HG03045 (cell line): ENCODE data around the gene DPH2.

Source experiments
- ATAC-seq: cut with Tn5 transposase; IDR thresholded peaks from one replicate; pipeline ENCODE4 v1.9.1; 2021; ENCODE audit warnings: mild to moderate bottlenecking, moderate library complexity; ENCODE audit not compliant: unreplicated experiment

The DPH2 gene

DNA sequence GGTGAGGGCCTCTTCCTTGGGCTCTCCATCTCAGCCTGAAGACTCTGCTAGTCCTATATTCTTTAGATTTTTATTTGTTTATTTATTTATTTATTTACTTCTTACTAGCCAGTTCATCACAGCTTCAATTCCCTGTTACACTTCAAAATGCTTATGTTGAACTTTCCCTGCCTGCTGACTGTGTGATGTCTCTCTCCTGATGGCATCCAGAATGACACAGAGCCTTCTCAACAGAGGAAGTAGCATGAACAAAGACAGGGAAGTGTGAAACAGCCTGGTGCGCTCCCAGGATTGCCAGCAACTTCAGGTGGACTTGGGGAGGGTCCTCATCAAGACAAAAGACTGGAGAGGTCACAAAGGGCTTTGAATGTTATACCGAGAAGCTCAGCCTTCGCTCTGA, 27.4 kb upstream of the DPH2 start:
- ATAC-seq: no peak

DNA sequence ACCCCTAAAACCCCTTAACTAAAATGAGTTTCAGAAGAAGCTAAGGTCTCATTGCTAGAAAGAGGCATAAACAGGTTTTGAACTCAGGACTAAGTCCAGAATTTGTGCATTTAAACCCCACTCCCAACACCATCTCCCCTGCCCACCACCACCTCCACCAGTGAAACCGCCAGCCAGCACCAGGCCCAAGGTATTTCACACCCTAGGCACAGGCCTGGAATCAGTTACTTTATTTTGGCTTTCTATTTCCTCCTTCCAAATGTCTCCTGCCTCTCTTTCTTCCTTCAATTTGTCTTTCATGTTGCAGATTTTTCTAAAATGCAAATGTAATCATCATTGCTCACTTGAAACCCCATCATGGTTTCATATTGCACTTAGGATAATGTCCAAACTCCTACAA, 24.9 kb upstream of the DPH2 start:
- no peak for ATAC-seq

DNA sequence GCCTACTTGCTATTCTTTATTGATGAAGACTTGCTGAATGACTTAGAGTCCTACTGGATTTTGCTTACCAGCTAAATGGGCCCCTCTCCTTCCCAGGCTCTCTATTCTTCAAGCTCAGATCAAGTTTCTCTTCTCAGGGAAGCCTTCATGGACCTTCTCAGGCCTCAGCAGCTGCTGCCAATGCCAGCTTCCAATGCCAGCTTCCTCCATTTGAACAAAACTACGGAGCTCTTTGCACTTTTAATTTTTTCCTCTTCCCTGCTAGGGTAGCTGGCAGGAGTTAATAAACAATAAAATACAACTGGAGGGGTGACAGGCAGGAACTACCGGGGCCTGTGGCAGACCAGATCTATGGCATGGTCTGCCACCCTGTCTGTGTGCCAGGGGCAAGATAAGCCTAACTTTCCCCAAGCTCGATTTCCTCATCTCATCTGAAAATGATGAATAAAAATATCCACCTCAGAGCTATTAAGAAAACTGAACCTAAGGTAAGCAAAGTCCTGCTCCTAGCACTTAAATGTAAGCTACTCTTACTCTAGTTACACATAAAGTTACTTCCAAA, 24.1 kb upstream of the DPH2 start:
- no peak for ATAC-seq

- ATAC-seq: peak; percentile 91
Measured at GRCh38 chr1:43946236-43947060, 23.4 kb upstream of the DPH2 start, which contains the start of gene IPO13. TSS of gene IPO13 (plus strand) at chr1:43946950. CDS start at chr1:43947601, 651 bp downstream.

DNA sequence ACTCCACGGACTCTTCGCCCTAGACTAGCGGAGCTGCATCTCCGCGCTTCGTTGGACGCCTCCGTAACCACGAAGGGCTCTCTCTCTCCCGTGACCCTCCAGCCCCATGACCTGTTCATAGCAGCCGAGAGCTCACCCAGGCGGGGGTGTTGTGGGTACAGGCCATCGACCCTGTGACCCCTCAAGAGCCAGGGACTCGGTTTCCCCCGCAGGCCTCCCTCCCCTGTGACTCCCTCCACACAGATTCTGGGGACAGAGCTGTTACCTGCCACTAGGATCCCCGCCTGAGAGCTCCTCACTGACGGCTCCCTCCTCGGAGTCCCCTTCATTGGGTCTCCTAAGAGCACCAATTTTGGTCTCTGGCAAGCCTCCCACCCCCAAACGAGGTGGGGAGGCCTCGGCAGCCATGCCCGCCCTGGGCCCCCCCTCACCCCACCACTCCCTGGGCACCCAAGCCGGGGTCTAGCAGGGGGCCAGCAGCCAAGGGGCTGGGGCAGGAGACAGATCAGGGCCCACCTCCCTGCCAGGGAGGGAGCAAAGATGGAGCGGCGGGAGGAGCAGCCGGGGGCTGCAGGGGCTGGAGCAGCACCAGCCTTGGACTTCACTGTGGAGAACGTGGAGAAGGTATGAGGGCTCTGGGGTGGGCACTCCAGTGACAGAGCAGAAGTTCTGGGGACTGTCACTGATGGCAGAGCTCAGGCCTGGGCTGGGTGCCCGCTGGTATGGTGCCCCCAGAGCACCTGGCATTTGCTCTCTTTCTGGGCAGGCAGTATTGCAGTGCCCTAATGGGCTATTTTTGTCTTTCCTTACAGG, 22.5 kb upstream of the DPH2 start:
- ATAC-seq: peak; percentile 17

GRCh38 chr1:43947874-43948437, 21.9 kb upstream of the DPH2 start:
- ATAC-seq: no peak

GRCh38 chr1:43949678-43950077, 20.1 kb upstream of the DPH2 start:
- ATAC-seq: no peak

- ATAC-seq: no peak
Measured at GRCh38 chr1:43951021-43951985, 18.5 kb upstream of the DPH2 start.

GRCh38 chr1:43952731-43953346, 17.0 kb upstream of the DPH2 start:
- no peak for ATAC-seq

DNA sequence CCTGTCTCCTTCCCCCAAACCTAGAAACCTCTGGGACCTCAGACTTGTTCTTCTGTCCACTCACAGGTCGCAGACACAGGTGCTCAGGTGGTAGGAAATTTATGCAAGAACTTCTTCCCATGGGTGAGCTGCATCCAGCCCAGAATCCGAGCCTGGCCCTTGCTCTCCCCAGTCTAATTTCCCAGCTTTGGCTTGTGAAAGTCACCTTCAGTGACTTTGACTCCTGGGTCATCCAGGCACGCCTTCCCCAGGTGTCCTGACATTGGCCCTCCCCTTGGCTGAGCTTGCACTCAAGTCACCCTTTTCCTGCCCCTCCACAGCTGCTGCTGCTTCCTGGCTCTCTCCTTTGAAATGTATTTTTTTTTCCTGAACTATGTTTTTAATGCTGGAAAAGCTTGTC, 16.4 kb upstream of the DPH2 start:
- no peak for ATAC-seq

GRCh38 chr1:43954036-43954435, 15.8 kb upstream of the DPH2 start:
- no peak for ATAC-seq

DNA sequence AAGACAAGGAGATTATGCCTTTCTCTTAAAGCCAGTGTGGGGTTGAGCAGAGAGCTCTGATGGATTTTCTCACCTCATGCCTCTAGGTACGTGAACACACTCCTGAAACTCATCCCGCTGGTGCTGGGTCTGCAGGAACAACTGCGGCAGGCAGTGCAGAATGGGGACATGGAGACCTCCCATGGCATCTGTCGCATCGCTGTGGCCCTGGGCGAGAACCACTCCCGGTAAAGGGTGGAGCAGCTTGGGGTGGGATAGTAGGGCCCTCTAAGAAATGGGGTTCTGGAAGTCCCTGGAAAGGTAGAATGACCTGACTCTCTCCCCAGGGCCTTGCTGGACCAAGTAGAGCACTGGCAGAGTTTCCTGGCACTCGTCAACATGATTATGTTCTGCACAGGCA, 13.6 kb upstream of the DPH2 start:
- ATAC-seq: no peak

- no peak for ATAC-seq
Measured at GRCh38 chr1:43957407-43958040, 12.3 kb upstream of the DPH2 start.

DNA sequence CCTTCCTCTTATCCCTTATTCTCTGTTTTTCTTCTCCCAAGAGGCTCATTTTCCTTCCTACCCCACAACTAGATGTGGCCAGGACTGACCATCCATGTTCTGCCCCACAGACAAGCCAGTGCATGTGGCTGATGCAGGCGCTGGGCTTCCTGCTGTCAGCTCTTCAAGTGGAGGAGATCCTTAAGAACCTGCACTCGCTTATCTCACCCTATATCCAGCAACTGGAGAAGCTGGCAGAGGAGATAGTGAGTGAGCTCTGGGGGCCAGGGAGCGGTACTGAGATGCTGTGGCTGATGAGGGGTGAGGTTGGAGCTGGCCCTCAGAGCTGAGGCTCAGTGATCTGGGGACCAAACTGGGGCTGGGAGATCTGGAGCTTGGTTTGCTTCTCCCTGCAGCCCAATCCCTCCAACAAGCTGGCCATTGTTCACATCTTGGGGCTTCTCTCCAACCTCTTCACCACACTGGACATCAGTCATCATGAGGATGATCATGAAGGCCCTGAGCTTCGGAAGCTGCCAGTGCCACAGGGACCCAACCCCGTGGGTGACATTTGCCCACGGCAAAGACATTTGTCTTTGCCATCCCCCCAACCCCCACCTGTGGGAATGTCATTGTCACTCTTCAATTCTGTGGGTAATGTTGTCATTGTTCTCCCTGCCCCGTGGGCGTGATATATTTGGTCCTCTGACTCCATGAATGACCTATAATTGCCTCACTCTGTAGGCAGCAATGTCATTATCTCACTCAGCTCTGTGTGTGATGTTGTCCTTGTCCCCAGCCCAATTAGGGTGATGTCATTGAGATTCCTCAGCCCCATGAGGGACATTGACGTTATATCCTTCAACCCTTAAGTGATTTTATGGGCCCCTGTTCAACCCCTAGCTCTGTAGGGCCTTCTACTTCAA, 11.2 kb upstream of the DPH2 start:
- no peak for ATAC-seq

GRCh38 chr1:43960798-43961197, 9.0 kb upstream of the DPH2 start:
- no peak for ATAC-seq

DNA sequence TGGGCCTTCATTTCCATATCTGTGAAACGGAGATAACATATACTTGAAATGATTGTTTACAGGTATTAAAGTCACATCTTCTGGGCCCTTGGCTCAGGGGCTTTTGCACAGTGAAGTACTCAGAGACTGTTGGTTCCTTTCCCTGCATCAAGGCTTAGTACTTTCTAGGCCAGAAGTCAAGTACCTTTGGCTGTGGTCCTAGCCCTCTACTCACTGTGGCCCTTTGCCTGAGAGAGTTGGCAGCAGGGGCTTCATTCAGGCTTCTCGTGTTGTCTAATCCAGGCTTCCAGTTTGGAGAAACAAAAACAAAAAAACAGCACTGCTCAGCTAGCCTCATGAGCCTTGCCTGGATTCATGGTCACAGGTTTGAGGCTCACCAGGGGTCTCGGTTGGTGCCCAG, 8.1 kb upstream of the DPH2 start:
- no peak for ATAC-seq

GRCh38 chr1:43962324-43962723, 7.5 kb upstream of the DPH2 start:
- no peak for ATAC-seq

DNA sequence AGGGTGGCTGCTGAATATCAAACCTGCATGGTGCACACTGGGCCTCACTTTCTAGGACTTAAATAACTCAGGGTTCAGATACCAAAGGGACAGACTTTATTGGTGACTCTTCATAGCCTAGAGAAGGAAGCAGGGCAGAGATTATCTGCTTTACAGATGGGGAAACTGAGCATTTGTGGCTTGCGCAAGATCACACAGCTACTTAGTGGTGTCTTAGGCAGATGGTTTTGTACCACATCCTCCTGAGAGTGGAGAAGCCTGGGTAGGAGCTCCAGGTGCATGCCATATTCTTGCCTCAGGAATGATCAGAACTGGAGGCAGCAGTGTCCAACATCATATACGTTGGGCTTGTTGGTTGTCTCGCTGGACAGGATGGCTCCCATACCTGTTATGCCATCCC, 6.8 kb upstream of the DPH2 start:
- ATAC-seq: no peak
